Measurements from ENCODE around the gene CXCL8. TPM values are rescaled to one million over a fixed set of nuclear protein-coding genes. Genes with fewer than 3 reads are reported as not detected.

The CXCL8 gene
- total and polyA plus RNA-seq, 2 of the 8 experiments (the other 6 are each of a cell fraction or from before 2014, with no cell fraction given), result not detected

DNA sequence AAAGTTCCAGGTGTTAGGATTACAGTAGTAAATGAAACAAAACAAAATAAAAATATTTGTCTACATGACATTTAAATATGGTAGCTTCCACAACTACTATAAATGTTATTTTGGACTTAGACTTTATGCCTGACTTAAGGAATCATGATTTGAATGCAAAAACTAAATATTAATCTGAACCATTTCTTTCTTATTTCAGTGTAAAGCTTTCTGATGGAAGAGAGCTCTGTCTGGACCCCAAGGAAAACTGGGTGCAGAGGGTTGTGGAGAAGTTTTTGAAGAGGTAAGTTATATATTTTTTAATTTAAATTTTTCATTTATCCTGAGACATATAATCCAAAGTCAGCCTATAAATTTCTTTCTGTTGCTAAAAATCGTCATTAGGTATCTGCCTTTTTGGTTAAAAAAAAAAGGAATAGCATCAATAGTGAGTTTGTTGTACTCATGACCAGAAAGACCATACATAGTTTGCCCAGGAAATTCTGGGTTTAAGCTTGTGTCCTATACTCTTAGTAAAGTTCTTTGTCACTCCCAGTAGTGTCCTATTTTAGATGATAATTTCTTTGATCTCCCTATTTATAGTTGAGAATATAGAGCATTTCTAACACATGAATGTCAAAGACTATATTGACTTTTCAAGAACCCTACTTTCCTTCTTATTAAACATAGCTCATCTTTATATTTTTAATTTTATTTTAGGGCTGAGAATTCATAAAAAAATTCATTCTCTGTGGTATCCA is 1.6 kb downstream of the CXCL8 start (continued):
- TF ChIP-seq, protein P1, sequence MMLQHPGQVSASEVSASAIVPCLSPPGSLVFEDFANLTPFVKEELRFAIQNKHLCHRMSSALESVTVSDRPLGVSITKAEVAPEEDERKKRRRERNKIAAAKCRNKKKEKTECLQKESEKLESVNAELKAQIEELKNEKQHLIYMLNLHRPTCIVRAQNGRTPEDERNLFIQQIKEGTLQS (IDR thresholded peaks at IDR 0.05; ENCODE audit: insufficient read depth, low read depth, low read length), result no peak
- no peak for TF ChIP-seq CBX5 (IDR thresholded peaks at IDR 0.05; ENCODE audit: low read depth, low read length)
- TF ChIP-seq, protein P2, sequence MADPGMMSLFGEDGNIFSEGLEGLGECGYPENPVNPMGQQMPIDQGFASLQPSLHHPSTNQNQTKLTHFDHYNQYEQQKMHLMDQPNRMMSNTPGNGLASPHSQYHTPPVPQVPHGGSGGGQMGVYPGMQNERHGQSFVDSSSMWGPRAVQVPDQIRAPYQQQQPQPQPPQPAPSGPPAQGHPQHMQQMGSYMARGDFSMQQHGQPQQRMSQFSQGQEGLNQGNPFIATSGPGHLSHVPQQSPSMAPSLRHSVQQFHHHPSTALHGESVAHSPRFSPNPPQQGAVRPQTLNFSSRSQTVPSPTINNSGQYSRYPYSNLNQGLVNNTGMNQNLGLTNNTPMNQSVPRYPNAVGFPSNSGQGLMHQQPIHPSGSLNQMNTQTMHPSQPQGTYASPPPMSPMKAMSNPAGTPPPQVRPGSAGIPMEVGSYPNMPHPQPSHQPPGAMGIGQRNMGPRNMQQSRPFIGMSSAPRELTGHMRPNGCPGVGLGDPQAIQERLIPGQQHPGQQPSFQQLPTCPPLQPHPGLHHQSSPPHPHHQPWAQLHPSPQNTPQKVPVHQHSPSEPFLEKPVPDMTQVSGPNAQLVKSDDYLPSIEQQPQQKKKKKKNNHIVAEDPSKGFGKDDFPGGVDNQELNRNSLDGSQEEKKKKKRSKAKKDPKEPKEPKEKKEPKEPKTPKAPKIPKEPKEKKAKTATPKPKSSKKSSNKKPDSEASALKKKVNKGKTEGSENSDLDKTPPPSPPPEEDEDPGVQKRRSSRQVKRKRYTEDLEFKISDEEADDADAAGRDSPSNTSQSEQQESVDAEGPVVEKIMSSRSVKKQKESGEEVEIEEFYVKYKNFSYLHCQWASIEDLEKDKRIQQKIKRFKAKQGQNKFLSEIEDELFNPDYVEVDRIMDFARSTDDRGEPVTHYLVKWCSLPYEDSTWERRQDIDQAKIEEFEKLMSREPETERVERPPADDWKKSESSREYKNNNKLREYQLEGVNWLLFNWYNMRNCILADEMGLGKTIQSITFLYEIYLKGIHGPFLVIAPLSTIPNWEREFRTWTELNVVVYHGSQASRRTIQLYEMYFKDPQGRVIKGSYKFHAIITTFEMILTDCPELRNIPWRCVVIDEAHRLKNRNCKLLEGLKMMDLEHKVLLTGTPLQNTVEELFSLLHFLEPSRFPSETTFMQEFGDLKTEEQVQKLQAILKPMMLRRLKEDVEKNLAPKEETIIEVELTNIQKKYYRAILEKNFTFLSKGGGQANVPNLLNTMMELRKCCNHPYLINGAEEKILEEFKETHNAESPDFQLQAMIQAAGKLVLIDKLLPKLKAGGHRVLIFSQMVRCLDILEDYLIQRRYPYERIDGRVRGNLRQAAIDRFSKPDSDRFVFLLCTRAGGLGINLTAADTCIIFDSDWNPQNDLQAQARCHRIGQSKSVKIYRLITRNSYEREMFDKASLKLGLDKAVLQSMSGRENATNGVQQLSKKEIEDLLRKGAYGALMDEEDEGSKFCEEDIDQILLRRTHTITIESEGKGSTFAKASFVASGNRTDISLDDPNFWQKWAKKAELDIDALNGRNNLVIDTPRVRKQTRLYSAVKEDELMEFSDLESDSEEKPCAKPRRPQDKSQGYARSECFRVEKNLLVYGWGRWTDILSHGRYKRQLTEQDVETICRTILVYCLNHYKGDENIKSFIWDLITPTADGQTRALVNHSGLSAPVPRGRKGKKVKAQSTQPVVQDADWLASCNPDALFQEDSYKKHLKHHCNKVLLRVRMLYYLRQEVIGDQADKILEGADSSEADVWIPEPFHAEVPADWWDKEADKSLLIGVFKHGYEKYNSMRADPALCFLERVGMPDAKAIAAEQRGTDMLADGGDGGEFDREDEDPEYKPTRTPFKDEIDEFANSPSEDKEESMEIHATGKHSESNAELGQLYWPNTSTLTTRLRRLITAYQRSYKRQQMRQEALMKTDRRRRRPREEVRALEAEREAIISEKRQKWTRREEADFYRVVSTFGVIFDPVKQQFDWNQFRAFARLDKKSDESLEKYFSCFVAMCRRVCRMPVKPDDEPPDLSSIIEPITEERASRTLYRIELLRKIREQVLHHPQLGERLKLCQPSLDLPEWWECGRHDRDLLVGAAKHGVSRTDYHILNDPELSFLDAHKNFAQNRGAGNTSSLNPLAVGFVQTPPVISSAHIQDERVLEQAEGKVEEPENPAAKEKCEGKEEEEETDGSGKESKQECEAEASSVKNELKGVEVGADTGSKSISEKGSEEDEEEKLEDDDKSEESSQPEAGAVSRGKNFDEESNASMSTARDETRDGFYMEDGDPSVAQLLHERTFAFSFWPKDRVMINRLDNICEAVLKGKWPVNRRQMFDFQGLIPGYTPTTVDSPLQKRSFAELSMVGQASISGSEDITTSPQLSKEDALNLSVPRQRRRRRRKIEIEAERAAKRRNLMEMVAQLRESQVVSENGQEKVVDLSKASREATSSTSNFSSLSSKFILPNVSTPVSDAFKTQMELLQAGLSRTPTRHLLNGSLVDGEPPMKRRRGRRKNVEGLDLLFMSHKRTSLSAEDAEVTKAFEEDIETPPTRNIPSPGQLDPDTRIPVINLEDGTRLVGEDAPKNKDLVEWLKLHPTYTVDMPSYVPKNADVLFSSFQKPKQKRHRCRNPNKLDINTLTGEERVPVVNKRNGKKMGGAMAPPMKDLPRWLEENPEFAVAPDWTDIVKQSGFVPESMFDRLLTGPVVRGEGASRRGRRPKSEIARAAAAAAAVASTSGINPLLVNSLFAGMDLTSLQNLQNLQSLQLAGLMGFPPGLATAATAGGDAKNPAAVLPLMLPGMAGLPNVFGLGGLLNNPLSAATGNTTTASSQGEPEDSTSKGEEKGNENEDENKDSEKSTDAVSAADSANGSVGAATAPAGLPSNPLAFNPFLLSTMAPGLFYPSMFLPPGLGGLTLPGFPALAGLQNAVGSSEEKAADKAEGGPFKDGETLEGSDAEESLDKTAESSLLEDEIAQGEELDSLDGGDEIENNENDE (IDR thresholded peaks at IDR 0.05; ENCODE audit: insufficient replicate concordance, low read length), result no peak
- TF ChIP-seq PHF8 (conservative IDR thresholded peaks at IDR 0.05; ENCODE audit: low read depth, low read length), result no peak
- TF ChIP-seq RFX5 (IDR thresholded peaks at IDR 0.05; ENCODE audit: borderline replicate concordance, low read depth, low read length), result no peak
- TF ChIP-seq CHD2 (IDR thresholded peaks at IDR 0.05; ENCODE audit: low read length), result no peak
- TF ChIP-seq NRF1 (IDR thresholded peaks at IDR 0.05; ENCODE audit: low read depth, low read length), result no peak

Measured in H1 (cell line).